Upper lobe of left lung (tissue), 6 donors: ENCODE results near the gene GPR75. TPM values are rescaled to one million over a fixed set of nuclear protein-coding genes. Genes with fewer than 3 reads are reported as not detected.

Experiments
- ATAC-seq, 2 donors: fragments of 200-7000 bp; cut with Tn5 transposase; one replicate each; pipeline ENCODE4 v1.9.1; 2022; ENCODE audit warnings: mild to moderate bottlenecking in 2 of 2, moderate library complexity in 2 of 2; ENCODE audit not compliant: low FRiP score in 2 of 2
- DNase-seq, 2 donors: peaks; one replicate each; pipeline ENCODE4 v3.0.0-alpha.2; 2019 to 2020
- H3K27ac ChIP-seq, 4 donors: fragments of 200-600 bp; sonication (generic); one replicate each; pipeline ENCODE4 v1.5.1; 2016 to 2019
- H3K27me3 ChIP-seq, 4 donors: fragments of 200-600 bp; sonication (generic); one replicate each; pipeline ENCODE4 v1.5.1; 2017 to 2019
- H3K36me3 ChIP-seq, 4 donors: fragments of 200-600 bp; sonication (generic); one replicate each; pipeline ENCODE4 v1.5.1; 2016 to 2019
- H3K4me1 ChIP-seq, 4 donors: fragments of 200-600 bp; sonication (generic); one replicate each; pipeline ENCODE4 v1.5.1; 2018 to 2019
- H3K4me3 ChIP-seq, 4 donors: fragments of 200-600 bp; sonication (generic); one replicate each; pipeline ENCODE4 v1.5.1; 2017 to 2019; ENCODE audit warnings: mild to moderate bottlenecking in 2 of 4, moderate library complexity in 1 of 4
- H3K9me3 ChIP-seq, 4 donors: fragments of 200-600 bp; sonication (generic); one replicate each; pipeline ENCODE4 v1.5.1; 2018 to 2019
- CTCF ChIP-seq, 6 experiments: fragments of 450-650 bp in 4 of 6; fragments of 200-600 bp in 2 of 6; sonication (generic) in 2 of 6; IDR thresholded peaks; one replicate each; pipeline ENCODE4 v1.5.1; 2016 to 2019; ENCODE audit warnings: antibody characterized with exemption in 6 of 6
- EP300 ChIP-seq, 4 donors: sonication (generic); formaldehyde crosslinking; IDR thresholded peaks; one replicate each; pipeline ENCODE4 v1.5.1; 2017; ENCODE audit warnings: antibody characterized with exemption in 4 of 4, control low read depth in 2 of 4
- POLR2A ChIP-seq, 4 donors: fragments of 450-650 bp; IDR thresholded peaks; one replicate each; pipeline ENCODE4 v1.5.1; 2016 to 2017; ENCODE audit warnings: antibody characterized with exemption in 4 of 4, mild to moderate bottlenecking in 2 of 4
- POLR2AphosphoS5 ChIP-seq, 2 donors: sonication (generic); formaldehyde crosslinking; IDR thresholded peaks; one replicate each; pipeline ENCODE4 v1.5.1; 2017; ENCODE audit warnings: antibody characterized with exemption in 2 of 2
- WGBS, 2 donors: methylation state at CpG; one replicate each; pipeline ENCODE4 v1.1.5; 2017 to 2018; 5-methylcytosine and 5-hydroxymethylcytosine counted together
- total RNA-seq, 6 donors: library from RNA; depleted of rRNA in 4 of 6; stranded (reverse); fragments of >200 nt in 4 of 6; gene quantifications; one replicate each; pipeline versions ENCODE4 v1.1.0 to v1.2.1, GENCODE V29; 2016 to 2021
- donor health status: DM: no; HTN: no; CAD: no; lungs with moderate emphysema.
- donor health status: DM: no; HTN: yes; CAD: no; lungs with severe emphysema.

The GPR75 gene
- total RNA-seq, result 10 to 100 TPM in 1 of 6 donors, 1 to 10 TPM in 5; 1.6 to 14.7 (median 3.1) TPM

- Histone ChIP-seq H3K27ac (no peak within 1 kb of the TSS), H3K4me1 (peaks cover 0 to 9% (median 0%) of the 10 kb centered on the region in 4 donors), H3K36me3 (peaks cover 3 to 23% (median 11%) of the 10 kb centered on the region in 4 donors), H3K4me3 (peak within 1 kb of the TSS in 3 of 4 donors; percentile 28 to 48 (median 47)), H3K27me3 (no peaks in the 10 kb centered on the region), H3K9me3 (no peaks in the 10 kb centered on the region)
- ATAC-seq (peak; percentile 68 to 76), DNase-seq (peak; percentile 27 to 89)
- 59 to 78% methylated on average over 43 to 61 of the region's 72 CpGs for WGBS, 2 donors
- no peak for TF ChIP-seq EP300 (IDR thresholded peaks at IDR 0.05)
- no peak for TF ChIP-seq POLR2A (IDR thresholded peaks at IDR 0.05)
- no peak for TF ChIP-seq CTCF (IDR thresholded peaks at IDR 0.05)
- TF ChIP-seq POLR2AphosphoS5 (IDR thresholded peaks at IDR 0.05), result no peak
Measured at GRCh38 chr2:53859206-53860181, at the start of gene GPR75. Gene GPR75, minus strand, starts transcription at chr2:53859967. Its CDS starts 5,211 bp downstream, at chr2:53854756.

GRCh38 chr2:53907582-53907981 lies 47.8 kb upstream of the GPR75 start:
- Histone ChIP-seq H3K4me3 (no peak overlapping the region), H3K27ac (no peak overlapping the region), H3K27me3 (no peaks in the 10 kb centered on the region), H3K4me1 (no peaks in the 10 kb centered on the region), H3K9me3 (no peaks in the 10 kb centered on the region), H3K36me3 (peaks cover 21 to 77% (median 45%) of the 10 kb centered on the region in 4 donors)
- 92 to 97% methylated on average over 1 of the region's 1 CpG for WGBS, 2 donors
- TF ChIP-seq EP300 (IDR thresholded peaks at IDR 0.05) (no peak), CTCF (IDR thresholded peaks at IDR 0.05) (no peak), POLR2A (IDR thresholded peaks at IDR 0.05) (no peak), POLR2AphosphoS5 (IDR thresholded peaks at IDR 0.05) (no peak)
- DNase-seq, result no peak
- no peak for ATAC-seq

- peaks cover 32 to 96% (median 61%) of the 10 kb centered on the region in 4 donors for H3K36me3 ChIP-seq
Measured at GRCh38 chr2:53905396-53905795, 45.6 kb upstream of the GPR75 start.

GRCh38 chr2:53903011-53903410 lies 43.2 kb upstream of the GPR75 start:
- WGBS, 2 donors, result 72 to 87% methylated on average over 4 of the region's 4 CpGs
- ATAC-seq (no peak), DNase-seq (no peak)
- H3K4me3 ChIP-seq, result no peak overlapping the region
- H3K9me3 ChIP-seq, result no peaks in the 10 kb centered on the region
- H3K36me3 ChIP-seq, result peaks cover 29 to 99% (median 73%) of the 10 kb centered on the region in 4 donors
- TF ChIP-seq POLR2A (IDR thresholded peaks at IDR 0.05) (no peak), EP300 (IDR thresholded peaks at IDR 0.05) (no peak), POLR2AphosphoS5 (IDR thresholded peaks at IDR 0.05) (no peak), CTCF (IDR thresholded peaks at IDR 0.05) (no peak)
- no peaks in the 10 kb centered on the region for H3K27me3 ChIP-seq
- no peaks in the 10 kb centered on the region for H3K4me1 ChIP-seq
- no peak overlapping the region for H3K27ac ChIP-seq

More at GRCh38 chr2:53905396-53905795, 45.6 kb upstream of the GPR75 start:
- WGBS, 2 donors, result 98 to 100% methylated on average over 9 of the region's 9 CpGs
- Histone ChIP-seq H3K4me1 (no peaks in the 10 kb centered on the region), H3K27ac (no peak overlapping the region), H3K4me3 (no peak overlapping the region), H3K27me3 (no peaks in the 10 kb centered on the region), H3K9me3 (no peaks in the 10 kb centered on the region)
- DNase-seq (no peak), ATAC-seq (no peak)
- TF ChIP-seq POLR2AphosphoS5 (IDR thresholded peaks at IDR 0.05), result no peak

GRCh38 chr2:53901192-53901591 lies 41.4 kb upstream of the GPR75 start:
- 90 to 93% methylated on average over 3 of the region's 3 CpGs for WGBS, 2 donors
- Histone ChIP-seq H3K4me3 (no peak overlapping the region), H3K4me1 (no peaks in the 10 kb centered on the region), H3K36me3 (peaks cover 36 to 99% (median 68%) of the 10 kb centered on the region in 4 donors), H3K27me3 (no peaks in the 10 kb centered on the region), H3K9me3 (no peaks in the 10 kb centered on the region), H3K27ac (no peak overlapping the region)
- no peak for ATAC-seq
- no peak for DNase-seq
- TF ChIP-seq CTCF (IDR thresholded peaks at IDR 0.05), result no peak
- no peak for TF ChIP-seq POLR2AphosphoS5 (IDR thresholded peaks at IDR 0.05)
- no peak for TF ChIP-seq EP300 (IDR thresholded peaks at IDR 0.05)
- no peak for TF ChIP-seq POLR2A (IDR thresholded peaks at IDR 0.05)
